Islet precursor cell (in vitro differentiated cells): ENCODE measurements around the gene C11orf97.
"Not testable (repeated sequence)": the region's sequence is repeated elsewhere in the genome, so short reads cannot be mapped to it uniquely, and the experiment has no call there.

Experiments used
- DNase-seq: peaks from one replicate; pipeline ENCODE4 v3.0.0-alpha.2; 2018

Gene C11orf97, protein sequence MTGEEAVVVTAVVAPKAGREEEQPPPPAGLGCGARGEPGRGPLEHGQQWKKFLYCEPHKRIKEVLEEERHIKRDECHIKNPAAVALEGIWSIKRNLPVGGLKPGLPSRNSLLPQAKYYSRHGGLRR

GRCh38 chr11:94511932-94512781, at the start of gene C11orf97:
Gene C11orf97 (plus strand): TSS chr11:94512461. CDS start chr11:94512529, 68 bp downstream.
- peak; percentile 92 for DNase-seq

DNA sequence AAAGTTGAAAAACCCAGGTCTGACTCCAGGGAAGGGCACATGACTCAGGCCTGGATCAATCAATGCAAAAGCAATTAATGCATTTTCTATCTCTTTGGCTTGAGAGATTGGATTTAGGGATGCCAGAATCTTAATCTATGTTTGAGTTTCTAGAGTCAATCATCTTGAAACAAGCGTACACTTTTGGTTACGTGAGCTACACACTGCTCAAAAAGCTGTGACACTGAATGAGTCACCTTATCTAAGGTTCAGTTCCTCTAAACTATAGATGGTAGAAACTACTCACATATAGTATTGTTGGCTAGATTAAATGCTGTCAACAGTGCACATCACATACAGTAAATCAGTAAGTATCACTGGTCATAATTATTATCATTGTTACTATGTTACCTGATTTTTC, 42.8 kb upstream of the C11orf97 start:
- DNase-seq, result no peak

GRCh38 chr11:94472916-94473799, 39.1 kb upstream of the C11orf97 start:
- no peak for DNase-seq

DNA sequence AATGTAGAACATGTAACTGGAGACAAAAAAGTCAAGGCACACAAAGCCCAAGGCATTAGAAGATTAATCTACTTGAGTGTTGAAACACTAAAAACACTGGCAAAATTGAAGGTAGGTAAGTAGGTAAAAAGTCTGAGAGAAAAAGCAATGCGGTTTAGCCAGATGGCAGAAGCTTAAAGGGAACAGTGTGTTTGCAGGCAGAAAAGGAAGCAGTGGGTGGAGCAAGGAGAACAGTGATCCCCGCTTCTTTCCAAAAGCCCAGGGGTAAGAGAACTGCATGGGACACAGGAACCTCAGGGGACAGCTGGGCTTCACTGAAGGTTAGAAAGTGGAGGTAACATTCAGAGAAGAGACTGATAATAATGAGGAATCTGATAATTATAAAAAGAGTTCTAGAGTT, 34.6 kb upstream of the C11orf97 start:
- no peak for DNase-seq

- no peak for DNase-seq
Measured at GRCh38 chr11:94481342-94481741, 30.9 kb upstream of the C11orf97 start.

DNA sequence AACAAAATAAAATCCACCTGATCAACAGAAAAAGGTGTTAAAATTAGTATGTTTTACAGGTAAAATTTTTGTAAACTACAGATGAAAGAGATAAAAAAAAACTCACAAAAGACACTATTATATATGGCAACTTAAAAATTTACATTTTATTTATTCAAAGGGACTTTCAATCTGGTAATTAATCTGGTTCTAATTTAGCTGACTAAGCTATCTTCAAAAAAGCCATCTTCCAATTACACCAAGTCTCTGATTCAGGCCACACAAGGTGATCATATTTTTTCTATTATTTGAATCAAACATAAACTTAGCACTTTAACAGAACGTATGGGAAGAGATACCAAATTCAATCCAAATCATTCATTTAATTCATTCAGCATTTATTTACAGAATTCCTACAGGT, 26.2 kb upstream of the C11orf97 start:
- DNase-seq, result no peak

DNA sequence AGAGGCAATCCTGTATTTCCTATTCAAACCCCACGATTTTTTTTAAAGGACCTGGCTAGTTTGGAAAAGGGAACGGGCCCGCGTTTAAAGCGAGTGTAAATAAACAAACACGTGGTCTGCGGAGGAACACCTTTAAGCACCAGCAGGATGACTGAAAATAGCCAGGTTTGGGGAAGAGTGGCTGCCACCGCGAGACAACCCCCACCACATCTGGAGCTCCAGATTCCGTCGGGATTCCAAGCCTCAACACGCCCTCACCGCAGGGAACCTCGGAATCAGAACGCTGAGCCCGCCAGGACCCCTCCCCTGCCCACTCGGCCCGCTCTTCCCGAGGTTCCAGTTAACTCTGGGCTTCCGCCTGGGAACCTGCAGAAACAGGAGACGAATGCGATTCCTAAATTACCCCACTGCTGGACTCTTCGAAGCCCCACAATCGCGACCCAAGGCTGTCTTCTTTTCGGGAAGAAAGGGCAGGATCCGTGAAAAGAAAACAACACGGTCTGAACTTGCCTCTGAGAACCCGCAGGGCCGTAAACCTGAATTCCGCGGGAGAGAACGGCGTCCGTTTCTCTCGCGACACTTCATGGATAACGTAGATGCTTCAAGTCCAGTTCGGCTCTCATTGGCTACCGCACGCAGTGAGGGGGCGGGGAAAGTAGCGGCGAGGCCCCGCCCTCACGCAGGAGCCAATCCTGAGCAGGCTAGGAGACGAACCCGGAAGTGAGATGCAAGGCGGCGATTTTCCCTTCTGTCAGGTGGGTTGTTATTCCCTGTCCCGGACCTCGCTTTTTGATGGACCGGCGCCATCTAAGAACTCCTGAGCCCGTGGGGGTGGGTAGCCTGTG, 18.8 kb upstream of the C11orf97 start, which contains the start of the genes ANKRD49 and MRE11:
Gene ANKRD49 (plus strand): TSS at position 704 of the 845 bp plus-strand sequence. CDS start 2,710 bp downstream, outside the sequence.
Gene MRE11 (minus strand): TSS at position 564 of the 845 bp plus-strand sequence. CDS start 1,043 bp downstream, outside the sequence.
- DNase-seq, result peak; percentile 99

DNA sequence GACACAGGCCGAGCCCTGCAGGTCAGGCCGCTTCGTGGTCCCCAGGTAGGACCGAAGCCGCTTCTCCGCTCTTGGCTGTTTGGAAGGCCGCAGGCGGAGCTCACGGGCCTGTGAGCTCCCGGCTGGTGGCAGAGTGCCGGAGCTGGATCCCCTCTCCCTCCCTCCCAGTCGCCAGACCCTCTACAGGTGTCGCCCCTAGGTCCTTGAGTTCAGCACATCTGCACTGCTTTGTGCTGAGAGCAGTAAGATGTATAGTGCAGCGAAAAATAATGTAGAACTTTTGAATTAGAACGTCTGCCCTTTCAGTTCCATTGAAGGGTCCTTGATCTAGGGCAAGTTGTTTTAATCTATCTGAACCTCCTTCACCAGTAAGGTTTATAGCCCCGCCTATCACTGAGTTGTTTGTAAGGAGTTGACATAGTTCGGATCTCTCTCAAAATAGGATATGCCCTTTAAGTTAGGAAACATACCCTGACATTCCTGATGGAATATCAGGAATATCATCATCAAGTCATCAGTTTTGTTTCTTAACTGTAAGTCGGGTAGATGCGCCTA, 18.1 kb upstream of the C11orf97 start:
- no peak for DNase-seq

- DNase-seq, result no peak
Measured at GRCh38 chr11:94500181-94500580, 12.1 kb upstream of the C11orf97 start.

- no peak for DNase-seq
Measured at GRCh38 chr11:94501522-94501921, 10.7 kb upstream of the C11orf97 start.

GRCh38 chr11:94504689-94505293, 7.5 kb upstream of the C11orf97 start:
- DNase-seq, result no peak

DNA sequence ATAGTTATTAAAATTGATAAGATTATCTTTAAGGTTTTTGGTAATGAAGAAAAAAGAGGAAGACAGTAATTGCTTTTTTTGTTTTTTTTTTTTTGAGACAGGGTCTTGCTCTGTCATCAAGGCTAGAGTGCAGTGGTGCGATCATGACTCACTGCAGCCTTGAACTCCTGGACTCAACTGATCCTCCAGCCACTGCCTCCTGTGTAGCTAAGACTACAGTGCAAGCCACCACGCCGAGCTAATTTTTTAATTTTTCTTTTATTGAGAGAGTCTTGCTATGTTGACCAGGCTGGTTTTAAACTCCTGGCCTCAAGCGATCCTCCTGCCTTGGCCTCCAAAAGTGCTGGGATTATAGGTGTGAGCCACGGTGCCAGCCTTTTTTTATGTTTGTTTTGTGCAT, 5.7 kb upstream of the C11orf97 start:
- DNase-seq, result not testable (repeated sequence)

- no peak for DNase-seq
Measured at GRCh38 chr11:94507485-94507884, 4.8 kb upstream of the C11orf97 start.

- no peak for DNase-seq
Measured at GRCh38 chr11:94513091-94513490, 830 bp downstream of the C11orf97 start.

GRCh38 chr11:94515398-94515797, 3.1 kb downstream of the C11orf97 start:
- no peak for DNase-seq

DNA sequence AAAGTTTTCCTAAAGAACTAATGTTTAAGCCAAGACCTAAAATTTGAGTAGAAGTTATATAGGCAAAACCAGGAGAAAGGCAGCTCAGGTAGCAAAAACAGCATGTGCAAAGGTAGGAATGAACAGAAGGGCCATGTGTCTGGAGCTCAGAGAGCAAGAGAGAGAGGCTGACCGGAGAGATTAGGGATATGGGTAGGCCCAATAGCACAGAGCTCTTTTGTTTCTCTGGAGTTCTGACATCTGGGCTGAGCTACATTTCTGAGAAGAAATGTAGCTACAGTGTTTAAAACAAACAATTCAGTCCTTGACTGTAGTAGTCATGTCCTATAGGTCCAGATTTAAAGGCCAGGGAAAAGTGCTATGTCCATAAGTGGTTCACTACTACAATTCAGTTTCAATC, 4.5 kb downstream of the C11orf97 start:
- no peak for DNase-seq

DNA sequence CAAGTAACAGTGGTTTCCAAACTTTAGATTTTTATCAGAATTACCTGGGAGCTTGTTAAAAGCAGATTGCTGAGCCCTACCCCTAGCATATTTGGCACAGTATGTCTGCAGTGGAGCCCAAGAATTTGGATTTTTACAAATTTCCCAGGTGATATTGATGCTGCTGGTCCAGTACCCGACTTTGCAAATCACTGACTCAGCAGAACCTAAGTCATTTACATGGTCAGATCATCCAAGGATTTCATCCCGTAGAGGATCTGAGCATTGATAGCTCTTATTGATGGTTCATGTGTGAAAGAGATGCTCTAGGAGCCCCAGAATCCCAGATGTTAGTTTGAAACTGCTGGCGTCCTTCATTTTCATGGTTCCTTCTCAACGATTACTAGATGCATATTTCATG, 6.0 kb downstream of the C11orf97 start:
- DNase-seq, result no peak

- DNase-seq, result no peak
Measured at GRCh38 chr11:94519478-94520084, 7.3 kb downstream of the C11orf97 start.

GRCh38 chr11:94521684-94522083, 9.4 kb downstream of the C11orf97 start:
- peak; percentile 52 for DNase-seq

- no peak for DNase-seq
Measured at GRCh38 chr11:94524341-94524740, 12.1 kb downstream of the C11orf97 start.
